ENCODE data around the gene ZDHHC1. TPM values are rescaled to one million over a fixed set of nuclear protein-coding genes. Genes with fewer than 3 reads are reported as not detected.
A peak's percentile ranks its signal among the peaks of the same experiment; 100 is the strongest.

ZDHHC1 gene
- total and polyA plus RNA-seq, 3 experiments from 2014 or later = 0.60 to 1.3 (median 1.3) TPM

GRCh38 chr16:67428146-67428731, 12.0 kb upstream of the ZDHHC1 start:
- peaks cover 34 to 62% of the 10 kb centered on the region in 2 donors for H3K27me3 Mint-ChIP-seq
- DNase-seq = peak in 4 of 5 donors; percentile 20 to 63 (median 26)
- H3K27ac Mint-ChIP-seq = no peak overlapping the region
- Histone ChIP-seq H3K4me3 (ENCODE audit: low read length) (no peak overlapping the region), H3K27me3 (ENCODE audit: insufficient read depth, low read length, poor library complexity, severe bottlenecking) (peaks cover 9% of the 10 kb centered on the region), H3K4me1 (ENCODE audit: insufficient read depth, low read length) (peaks cover 6% of the 10 kb centered on the region), H3K9me3 (ENCODE audit: low read length) (no peaks in the 10 kb centered on the region), H3K36me3 (ENCODE audit: insufficient read depth, low read length) (no peaks in the 10 kb centered on the region), H3K27ac (ENCODE audit: low read depth, low read length) (no peak overlapping the region)
- ChIA-PET CTCF (interaction anchor here (0.6 to 1.9 kb wide), 10 partner anchors 11 to 273 kb away, joined by 3 to 10 read pairs (median 4); partner anchors contain the start of gene ZDHHC1), POLR2A (no interaction called here)
- peaks cover 0 to 14% (median 10%) of the 10 kb centered on the region in 3 donors for H3K4me1 Mint-ChIP-seq
- H3K4me3 Mint-ChIP-seq = peak overlapping the region in 1 of 7 donors; percentile 8
- H3K36me3 Mint-ChIP-seq = no peaks in the 10 kb centered on the region
- no peaks in the 10 kb centered on the region for H3K9me3 Mint-ChIP-seq

- Histone ChIP-seq H3K27me3 (ENCODE audit: insufficient read depth, low read length, poor library complexity, severe bottlenecking) (peaks cover 9% of the 10 kb centered on the region), H3K4me3 (ENCODE audit: low read length) (no peak overlapping the region), H3K27ac (ENCODE audit: low read depth, low read length) (no peak overlapping the region), H3K36me3 (ENCODE audit: insufficient read depth, low read length) (no peaks in the 10 kb centered on the region), H3K9me3 (ENCODE audit: low read length) (no peaks in the 10 kb centered on the region), H3K4me1 (ENCODE audit: insufficient read depth, low read length) (peaks cover 6% of the 10 kb centered on the region)
- peaks cover 37 to 65% of the 10 kb centered on the region in 2 donors for H3K27me3 Mint-ChIP-seq
- no peak overlapping the region for H3K4me3 Mint-ChIP-seq
- peaks cover 0 to 10% (median 9%) of the 10 kb centered on the region in 3 donors for H3K4me1 Mint-ChIP-seq
- H3K36me3 Mint-ChIP-seq = no peaks in the 10 kb centered on the region
- DNase-seq = no peak
- no peak overlapping the region for H3K27ac Mint-ChIP-seq
- ChIA-PET CTCF (interaction anchor here (1.0 to 1.9 kb wide), 6 partner anchors 10 to 87 kb away, joined by 3 to 10 read pairs (median 4); partner anchors contain the start of gene ZDHHC1), POLR2A (no interaction called here)
- peaks cover 0 to 1% (median 0%) of the 10 kb centered on the region in 5 donors for H3K9me3 Mint-ChIP-seq
These were observed 10.7 kb upstream of the ZDHHC1 start for GRCh38 chr16:67426950-67427349.

- Mint-ChIP-seq H3K27me3 (peaks cover 33 to 61% of the 10 kb centered on the region in 2 donors), H3K4me1 (peaks cover 0 to 6% (median 5%) of the 10 kb centered on the region in 3 donors), H3K27ac (no peak overlapping the region), H3K4me3 (no peak overlapping the region), H3K36me3 (no peaks in the 10 kb centered on the region), H3K9me3 (peaks cover 0 to 1% (median 0%) of the 10 kb centered on the region in 5 donors)
- H3K4me3 ChIP-seq (ENCODE audit: low read length) = no peak overlapping the region
- no peaks in the 10 kb centered on the region for H3K9me3 ChIP-seq (ENCODE audit: low read length)
- H3K4me1 ChIP-seq (ENCODE audit: insufficient read depth, low read length) = no peaks in the 10 kb centered on the region
- H3K27ac ChIP-seq (ENCODE audit: low read depth, low read length) = no peak overlapping the region
- no peaks in the 10 kb centered on the region for H3K36me3 ChIP-seq (ENCODE audit: insufficient read depth, low read length)
- H3K27me3 ChIP-seq (ENCODE audit: insufficient read depth, low read length, poor library complexity, severe bottlenecking) = peaks cover 9% of the 10 kb centered on the region
- no peak for DNase-seq
- ChIA-PET POLR2A (interaction anchor here (0.6 kb wide), 1 partner anchor 1351 kb away, joined by 18 read pairs; no protein-coding TSS in a partner anchor), CTCF (no interaction called here)
These were observed 9.7 kb upstream of the ZDHHC1 start for GRCh38 chr16:67426022-67426421.

- H3K27me3 ChIP-seq (ENCODE audit: insufficient read depth, low read length, poor library complexity, severe bottlenecking) = peaks cover 9% of the 10 kb centered on the region
These were observed 9.3 kb upstream of the ZDHHC1 start for GRCh38 chr16:67425580-67425979.

GRCh38 chr16:67425061-67425460, 8.8 kb upstream of the ZDHHC1 start:
- Mint-ChIP-seq H3K4me3 (no peak overlapping the region), H3K36me3 (no peaks in the 10 kb centered on the region), H3K27me3 (peaks cover 29 to 57% of the 10 kb centered on the region in 2 donors), H3K4me1 (peaks cover 0 to 3% (median under 1%) of the 10 kb centered on the region in 3 donors), H3K9me3 (peaks cover 0 to 1% (median 0%) of the 10 kb centered on the region in 5 donors), H3K27ac (no peak overlapping the region)
- H3K4me1 ChIP-seq (ENCODE audit: insufficient read depth, low read length) = no peaks in the 10 kb centered on the region
- no peak overlapping the region for H3K27ac ChIP-seq (ENCODE audit: low read depth, low read length)
- H3K4me3 ChIP-seq (ENCODE audit: low read length) = no peak overlapping the region
- ChIA-PET CTCF (no interaction called here), POLR2A (no interaction called here)
- peaks cover 6% of the 10 kb centered on the region for H3K27me3 ChIP-seq (ENCODE audit: insufficient read depth, low read length, poor library complexity, severe bottlenecking)
- H3K36me3 ChIP-seq (ENCODE audit: insufficient read depth, low read length) = no peaks in the 10 kb centered on the region
- no peak for DNase-seq
- H3K9me3 ChIP-seq (ENCODE audit: low read length) = no peaks in the 10 kb centered on the region

More at GRCh38 chr16:67425580-67425979, 9.3 kb upstream of the ZDHHC1 start:
- CTCF ChIA-PET = no interaction called here
- Mint-ChIP-seq H3K4me1 (peaks cover 0 to 6% (median 5%) of the 10 kb centered on the region in 3 donors), H3K27me3 (peaks cover 33 to 61% of the 10 kb centered on the region in 2 donors), H3K4me3 (no peak overlapping the region), H3K27ac (no peak overlapping the region), H3K9me3 (peaks cover 0 to 1% (median 0%) of the 10 kb centered on the region in 5 donors), H3K36me3 (no peaks in the 10 kb centered on the region)
- POLR2A ChIA-PET = interaction anchor here (0.6 kb wide), 1 partner anchor 1352 kb away, joined by 18 read pairs; no protein-coding TSS in a partner anchor
- no peak for DNase-seq
- Histone ChIP-seq H3K9me3 (ENCODE audit: low read length) (no peaks in the 10 kb centered on the region), H3K4me3 (ENCODE audit: low read length) (no peak overlapping the region), H3K27ac (ENCODE audit: low read depth, low read length) (no peak overlapping the region), H3K36me3 (ENCODE audit: insufficient read depth, low read length) (no peaks in the 10 kb centered on the region), H3K4me1 (ENCODE audit: insufficient read depth, low read length) (no peaks in the 10 kb centered on the region)

- H3K36me3 ChIP-seq (ENCODE audit: insufficient read depth, low read length) = no peaks in the 10 kb centered on the region
- DNase-seq = no peak
- Mint-ChIP-seq H3K27me3 (peaks cover 24 to 55% of the 10 kb centered on the region in 2 donors), H3K27ac (no peak overlapping the region), H3K4me3 (no peak overlapping the region), H3K36me3 (no peaks in the 10 kb centered on the region), H3K4me1 (no peaks in the 10 kb centered on the region), H3K9me3 (peaks cover 0 to 1% (median 0%) of the 10 kb centered on the region in 5 donors)
- H3K4me1 ChIP-seq (ENCODE audit: insufficient read depth, low read length) = no peaks in the 10 kb centered on the region
- CTCF ChIA-PET = interaction anchor here (1.0 kb wide), 1 partner anchor 10 kb away, joined by 3 read pairs; no protein-coding TSS in a partner anchor
- no peak overlapping the region for H3K27ac ChIP-seq (ENCODE audit: low read depth, low read length)
- POLR2A ChIA-PET = no interaction called here
- H3K9me3 ChIP-seq (ENCODE audit: low read length) = no peaks in the 10 kb centered on the region
- H3K27me3 ChIP-seq (ENCODE audit: insufficient read depth, low read length, poor library complexity, severe bottlenecking) = no peaks in the 10 kb centered on the region
- no peak overlapping the region for H3K4me3 ChIP-seq (ENCODE audit: low read length)
These were observed 8.0 kb upstream of the ZDHHC1 start for GRCh38 chr16:67424261-67424615.

GRCh38 chr16:67423611-67424260, 7.5 kb upstream of the ZDHHC1 start:
- Mint-ChIP-seq H3K4me3 (no peak overlapping the region), H3K36me3 (no peaks in the 10 kb centered on the region), H3K27ac (no peak overlapping the region), H3K4me1 (no peaks in the 10 kb centered on the region), H3K27me3 (peaks cover 21 to 51% of the 10 kb centered on the region in 2 donors), H3K9me3 (peaks cover 0 to 1% (median 0%) of the 10 kb centered on the region in 5 donors)
- CTCF ChIA-PET = interaction anchor here (1.0 kb wide), 1 partner anchor 9 kb away, joined by 3 read pairs; no protein-coding TSS in a partner anchor
- no peaks in the 10 kb centered on the region for H3K36me3 ChIP-seq (ENCODE audit: insufficient read depth, low read length)
- no peaks in the 10 kb centered on the region for H3K9me3 ChIP-seq (ENCODE audit: low read length)
- no peaks in the 10 kb centered on the region for H3K27me3 ChIP-seq (ENCODE audit: insufficient read depth, low read length, poor library complexity, severe bottlenecking)
- no peak overlapping the region for H3K27ac ChIP-seq (ENCODE audit: low read depth, low read length)
- POLR2A ChIA-PET = no interaction called here
- H3K4me3 ChIP-seq (ENCODE audit: low read length) = no peak overlapping the region
- no peak for DNase-seq
- H3K4me1 ChIP-seq (ENCODE audit: insufficient read depth, low read length) = no peaks in the 10 kb centered on the region

GRCh38 chr16:67423015-67423414, 6.7 kb upstream of the ZDHHC1 start:
- no peaks in the 10 kb centered on the region for H3K36me3 Mint-ChIP-seq
- no peaks in the 10 kb centered on the region for H3K9me3 ChIP-seq (ENCODE audit: low read length)
- no peaks in the 10 kb centered on the region for H3K4me1 Mint-ChIP-seq
- no peak overlapping the region for H3K4me3 Mint-ChIP-seq
- no peaks in the 10 kb centered on the region for H3K27me3 ChIP-seq (ENCODE audit: insufficient read depth, low read length, poor library complexity, severe bottlenecking)
- no peak overlapping the region for H3K27ac ChIP-seq (ENCODE audit: low read depth, low read length)
- H3K4me1 ChIP-seq (ENCODE audit: insufficient read depth, low read length) = no peaks in the 10 kb centered on the region
- H3K4me3 ChIP-seq (ENCODE audit: low read length) = no peak overlapping the region
- H3K27ac Mint-ChIP-seq = no peak overlapping the region
- ChIA-PET POLR2A (no interaction called here), CTCF (no interaction called here)
- peaks cover 0 to 1% (median 0%) of the 10 kb centered on the region in 5 donors for H3K9me3 Mint-ChIP-seq
- DNase-seq = no peak
- no peaks in the 10 kb centered on the region for H3K36me3 ChIP-seq (ENCODE audit: insufficient read depth, low read length)
- H3K27me3 Mint-ChIP-seq = peaks cover 21 to 49% of the 10 kb centered on the region in 2 donors
